Measurements from ENCODE around the gene TREH. TPM values are rescaled to one million over a fixed set of nuclear protein-coding genes. Genes with fewer than 3 reads are reported as not detected.

The TREH gene
- polyA plus RNA-seq, 3 donors: not detected

GRCh38 chr11:118628432-118628831 lies 51.0 kb downstream of the TREH start:
- Mint-ChIP-seq H3K4me3 (no peak overlapping the region), H3K9me3 (no peaks in the 10 kb centered on the region), H3K36me3 (no peaks in the 10 kb centered on the region), H3K27ac (peak overlapping the region in 1 of 7 donors; percentile 72), H3K27me3 (ENCODE audit: low read depth in 3 of 3) (peaks cover 0 to 9% (median 2%) of the 10 kb centered on the region in 3 donors), H3K4me1 (no peaks in the 10 kb centered on the region)
- no peak overlapping the region for H3K27ac ChIP-seq (ENCODE audit: low read depth in 1 of 2, low read length in 2 of 2)
- H3K4me2 ChIP-seq (replicated peaks; ENCODE audit: extremely low read depth, low read length, poor library complexity, severe bottlenecking): no peak overlapping the region
- H3K4me1 ChIP-seq (ENCODE audit: control insufficient read depth in 1 of 2, insufficient read depth in 2 of 2, low read length in 2 of 2): no peaks in the 10 kb centered on the region
- 100% methylated on average over 9 of the region's 13 CpGs for WGBS (ENCODE audit: insufficient coverage)
- H4K20me1 ChIP-seq (ENCODE audit: insufficient read depth, low read length): no peaks in the 10 kb centered on the region
- no peaks in the 10 kb centered on the region for H3K9me3 ChIP-seq (replicated peaks in 1 of 2; ENCODE audit: control insufficient read depth in 1 of 2, insufficient read depth in 1 of 2, low read length in 2 of 2)
- no peak overlapping the region for H3K9ac ChIP-seq (ENCODE audit: insufficient read depth, low read length, poor library complexity, severe bottlenecking)
- no peaks in the 10 kb centered on the region for H3K79me2 ChIP-seq (ENCODE audit: insufficient read depth, low read length)
- H3K27me3 ChIP-seq (ENCODE audit: control insufficient read depth in 2 of 2, insufficient read depth in 2 of 2, low read length in 2 of 2): no peaks in the 10 kb centered on the region
- no peak overlapping the region for H3K4me3 ChIP-seq (replicated peaks in 1 of 3; ENCODE audit: low read depth in 2 of 3, low read length in 3 of 3)
- no peaks in the 10 kb centered on the region for H3K36me3 ChIP-seq (replicated peaks in 1 of 2; ENCODE audit: control insufficient read depth in 1 of 2, insufficient read depth in 2 of 2, low read length in 2 of 2)
- no peak overlapping the region for H2AFZ ChIP-seq (ENCODE audit: insufficient read depth, low read depth, low read length, poor library complexity, severe bottlenecking)
- intact Hi-C loops (cut with micrococcal nuclease): no loop called here
- TF ChIP-seq, protein P1, sequence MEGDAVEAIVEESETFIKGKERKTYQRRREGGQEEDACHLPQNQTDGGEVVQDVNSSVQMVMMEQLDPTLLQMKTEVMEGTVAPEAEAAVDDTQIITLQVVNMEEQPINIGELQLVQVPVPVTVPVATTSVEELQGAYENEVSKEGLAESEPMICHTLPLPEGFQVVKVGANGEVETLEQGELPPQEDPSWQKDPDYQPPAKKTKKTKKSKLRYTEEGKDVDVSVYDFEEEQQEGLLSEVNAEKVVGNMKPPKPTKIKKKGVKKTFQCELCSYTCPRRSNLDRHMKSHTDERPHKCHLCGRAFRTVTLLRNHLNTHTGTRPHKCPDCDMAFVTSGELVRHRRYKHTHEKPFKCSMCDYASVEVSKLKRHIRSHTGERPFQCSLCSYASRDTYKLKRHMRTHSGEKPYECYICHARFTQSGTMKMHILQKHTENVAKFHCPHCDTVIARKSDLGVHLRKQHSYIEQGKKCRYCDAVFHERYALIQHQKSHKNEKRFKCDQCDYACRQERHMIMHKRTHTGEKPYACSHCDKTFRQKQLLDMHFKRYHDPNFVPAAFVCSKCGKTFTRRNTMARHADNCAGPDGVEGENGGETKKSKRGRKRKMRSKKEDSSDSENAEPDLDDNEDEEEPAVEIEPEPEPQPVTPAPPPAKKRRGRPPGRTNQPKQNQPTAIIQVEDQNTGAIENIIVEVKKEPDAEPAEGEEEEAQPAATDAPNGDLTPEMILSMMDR (IDR thresholded peaks at IDR 0.05): no peak
- no peak for DNase-seq

DNA sequence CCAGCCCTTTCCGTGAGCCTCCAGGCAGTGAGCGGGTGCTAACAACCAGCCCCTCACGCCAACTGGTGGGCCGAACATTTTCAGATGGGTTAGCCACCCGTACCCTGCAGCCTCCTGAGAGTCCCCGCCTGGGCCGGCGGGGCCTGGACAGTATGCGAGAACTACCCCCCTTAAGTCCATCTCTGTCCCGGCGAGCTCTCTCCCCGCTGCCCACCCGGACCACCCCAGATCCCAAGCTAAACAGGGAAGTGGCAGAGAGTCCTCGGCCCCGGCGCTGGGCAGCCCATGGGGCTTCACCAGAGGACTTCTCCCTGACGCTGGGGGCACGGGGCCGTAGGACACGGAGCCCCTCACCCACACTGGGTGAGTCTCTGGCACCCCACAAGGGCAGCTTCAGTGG lies 51.4 kb downstream of the TREH start:
- Histone ChIP-seq H3K27me3 (ENCODE audit: control insufficient read depth in 2 of 2, insufficient read depth in 2 of 2, low read length in 2 of 2) (no peaks in the 10 kb centered on the region), H4K20me1 (ENCODE audit: insufficient read depth, low read length) (no peaks in the 10 kb centered on the region), H3K9ac (ENCODE audit: insufficient read depth, low read length, poor library complexity, severe bottlenecking) (no peak overlapping the region), H3K4me2 (replicated peaks; ENCODE audit: extremely low read depth, low read length, poor library complexity, severe bottlenecking) (no peak overlapping the region), H2AFZ (ENCODE audit: insufficient read depth, low read depth, low read length, poor library complexity, severe bottlenecking) (no peak overlapping the region), H3K9me3 (replicated peaks in 1 of 2; ENCODE audit: control insufficient read depth in 1 of 2, insufficient read depth in 1 of 2, low read length in 2 of 2) (no peaks in the 10 kb centered on the region), H3K4me1 (ENCODE audit: control insufficient read depth in 1 of 2, insufficient read depth in 2 of 2, low read length in 2 of 2) (no peaks in the 10 kb centered on the region), H3K4me3 (replicated peaks in 1 of 3; ENCODE audit: low read depth in 2 of 3, low read length in 3 of 3) (no peak overlapping the region), H3K27ac (ENCODE audit: low read depth in 1 of 2, low read length in 2 of 2) (no peak overlapping the region), H3K36me3 (replicated peaks in 1 of 2; ENCODE audit: control insufficient read depth in 1 of 2, insufficient read depth in 2 of 2, low read length in 2 of 2) (no peaks in the 10 kb centered on the region), H3K79me2 (ENCODE audit: insufficient read depth, low read length) (no peaks in the 10 kb centered on the region)
- no peaks in the 10 kb centered on the region for H3K36me3 Mint-ChIP-seq
- WGBS (ENCODE audit: insufficient coverage): 96% methylated on average over 20 of the region's 20 CpGs
- TF ChIP-seq, protein P1 (IDR thresholded peaks at IDR 0.05): no peak
- DNase-seq: no peak
- no peaks in the 10 kb centered on the region for H3K4me1 Mint-ChIP-seq
- no peak overlapping the region for H3K27ac Mint-ChIP-seq
- no peak overlapping the region for H3K4me3 Mint-ChIP-seq
- H3K9me3 Mint-ChIP-seq: no peaks in the 10 kb centered on the region
- intact Hi-C loops (cut with micrococcal nuclease): no loop called here
- peaks cover 0 to 9% (median 2%) of the 10 kb centered on the region in 3 donors for H3K27me3 Mint-ChIP-seq (ENCODE audit: low read depth in 3 of 3)

Measured in CD14-positive monocyte (primary cell).